Body of pancreas (tissue), 4 donors: Measurements from ENCODE around the gene NBAS. TPM values are rescaled to one million over a fixed set of nuclear protein-coding genes. Genes with fewer than 3 reads are reported as not detected.

Experiments used
- ATAC-seq: fragments of 150-250 bp; one replicate; pipeline ENCODE4 v1.9.1; 2016
- DNase-seq, 4 donors: peaks; one replicate each; pipeline ENCODE4 v3.0.0-alpha.2; 2019
- H3K27ac ChIP-seq, 4 donors: fragments of 200-600 bp; sonication (generic); 1 replicate in 3 of 4; 2 replicates in 1 of 4; pipeline versions ENCODE4 v1.5.1 to v1.6.1; 2016 to 2019; ENCODE audit warnings: mild to moderate bottlenecking in 1 of 4, mixed read lengths in 1 of 4, moderate library complexity in 1 of 4
- H3K27me3 ChIP-seq, 2 donors: fragments of 200-600 bp; sonication (generic); one replicate each; pipeline ENCODE4 v1.6.0; 2016; ENCODE audit warnings: mild to moderate bottlenecking in 1 of 2
- H3K36me3 ChIP-seq, 2 donors: fragments of 200-600 bp; sonication (generic); replicated peaks in 1 of 2; 2 replicates each; pipeline ENCODE4 v1.5.1; 2016; ENCODE audit warnings: low read depth in 2 of 2; ENCODE audit not compliant: insufficient read depth in 1 of 2
- H3K4me1 ChIP-seq: fragments of 200-600 bp; sonication (generic); one replicate; pipeline ENCODE4 v1.6.0; 2016
- H3K4me3 ChIP-seq, 2 donors: fragments of 200-600 bp; sonication (generic); 1 replicate in 1 of 2; 2 replicates in 1 of 2; pipeline ENCODE4 v1.5.1; 2016 to 2019
- H3K9me3 ChIP-seq, 3 donors: fragments of 200-600 bp; sonication (generic); 1 replicate in 2 of 3; 2 replicates in 1 of 3; pipeline ENCODE4 v1.5.1; 2016
- POLR2A ChIP-seq, 3 donors: fragments of 450-650 bp; IDR thresholded peaks; one replicate each; pipeline ENCODE4 v1.6.1; 2016; ENCODE audit warnings: antibody characterized with exemption in 3 of 3, mild to moderate bottlenecking in 2 of 3
- WGBS, 2 donors: methylation state at CpG; one replicate each; pipeline ENCODE4 v1.1.5; 2017; 5-methylcytosine and 5-hydroxymethylcytosine counted together
- intact Hi-C: fragments of 100-400 bp; cut with DNase I; formaldehyde crosslinking; loops from one replicate; pipeline ENCODE4 v1.15.1; 2023
- total RNA-seq, 2 donors: library from RNA; depleted of rRNA; stranded (reverse); fragments of >200 nt; gene quantifications; one replicate each; pipeline ENCODE4 v1.1.0, GENCODE V29; 2016
- TF ChIP-seq, protein P1 (sequence below), 7 experiments: fragments of 450-650 bp in 4 of 7; fragments of 200-600 bp in 3 of 7; sonication (generic) in 3 of 7; IDR thresholded peaks; one replicate each; pipeline ENCODE4 v1.5.1; 2016 to 2019; ENCODE audit warnings: antibody characterized with exemption in 7 of 7

Gene NBAS
- total RNA-seq, 2 donors from 2014 or later = 34.0 to 35.9 TPM

DNA sequence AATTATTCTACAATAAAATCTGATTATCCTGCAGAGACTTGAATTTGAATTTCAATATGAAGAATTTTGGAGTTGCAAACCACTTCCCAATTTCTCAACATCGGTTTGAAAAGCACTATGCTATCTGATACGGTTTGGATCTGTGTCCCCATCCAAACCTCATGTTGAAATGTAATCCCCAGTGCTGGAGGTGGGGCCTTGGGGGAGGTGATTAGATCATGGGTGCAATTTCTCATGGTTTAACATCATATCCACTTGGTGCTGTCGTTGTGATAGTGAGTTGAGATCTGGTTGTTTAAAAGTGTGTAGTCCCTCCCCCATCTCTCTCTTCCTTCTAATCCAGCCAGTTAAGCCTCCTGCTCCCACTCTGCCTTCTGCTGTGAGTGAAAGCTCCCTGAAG, 205.7 kb downstream of the NBAS start:
- H3K27me3 ChIP-seq = no peaks in the 10 kb centered on the region
- intact Hi-C loops = no loop called here
- no peak overlapping the region for H3K4me3 ChIP-seq
- no peaks in the 10 kb centered on the region for H3K9me3 ChIP-seq
- no peak overlapping the region for H3K27ac ChIP-seq
- WGBS, 2 donors = 89 to 90% methylated on average over 3 of the region's 3 CpGs
- H3K36me3 ChIP-seq = peaks cover 0 to 1% of the 10 kb centered on the region in 2 donors
- ATAC-seq (no peak), DNase-seq (no peak)
- H3K4me1 ChIP-seq = no peaks in the 10 kb centered on the region
- no peak for TF ChIP-seq POLR2A (IDR thresholded peaks at IDR 0.05)
- TF ChIP-seq, protein P1, sequence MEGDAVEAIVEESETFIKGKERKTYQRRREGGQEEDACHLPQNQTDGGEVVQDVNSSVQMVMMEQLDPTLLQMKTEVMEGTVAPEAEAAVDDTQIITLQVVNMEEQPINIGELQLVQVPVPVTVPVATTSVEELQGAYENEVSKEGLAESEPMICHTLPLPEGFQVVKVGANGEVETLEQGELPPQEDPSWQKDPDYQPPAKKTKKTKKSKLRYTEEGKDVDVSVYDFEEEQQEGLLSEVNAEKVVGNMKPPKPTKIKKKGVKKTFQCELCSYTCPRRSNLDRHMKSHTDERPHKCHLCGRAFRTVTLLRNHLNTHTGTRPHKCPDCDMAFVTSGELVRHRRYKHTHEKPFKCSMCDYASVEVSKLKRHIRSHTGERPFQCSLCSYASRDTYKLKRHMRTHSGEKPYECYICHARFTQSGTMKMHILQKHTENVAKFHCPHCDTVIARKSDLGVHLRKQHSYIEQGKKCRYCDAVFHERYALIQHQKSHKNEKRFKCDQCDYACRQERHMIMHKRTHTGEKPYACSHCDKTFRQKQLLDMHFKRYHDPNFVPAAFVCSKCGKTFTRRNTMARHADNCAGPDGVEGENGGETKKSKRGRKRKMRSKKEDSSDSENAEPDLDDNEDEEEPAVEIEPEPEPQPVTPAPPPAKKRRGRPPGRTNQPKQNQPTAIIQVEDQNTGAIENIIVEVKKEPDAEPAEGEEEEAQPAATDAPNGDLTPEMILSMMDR (IDR thresholded peaks at IDR 0.05) = no peak

DNA sequence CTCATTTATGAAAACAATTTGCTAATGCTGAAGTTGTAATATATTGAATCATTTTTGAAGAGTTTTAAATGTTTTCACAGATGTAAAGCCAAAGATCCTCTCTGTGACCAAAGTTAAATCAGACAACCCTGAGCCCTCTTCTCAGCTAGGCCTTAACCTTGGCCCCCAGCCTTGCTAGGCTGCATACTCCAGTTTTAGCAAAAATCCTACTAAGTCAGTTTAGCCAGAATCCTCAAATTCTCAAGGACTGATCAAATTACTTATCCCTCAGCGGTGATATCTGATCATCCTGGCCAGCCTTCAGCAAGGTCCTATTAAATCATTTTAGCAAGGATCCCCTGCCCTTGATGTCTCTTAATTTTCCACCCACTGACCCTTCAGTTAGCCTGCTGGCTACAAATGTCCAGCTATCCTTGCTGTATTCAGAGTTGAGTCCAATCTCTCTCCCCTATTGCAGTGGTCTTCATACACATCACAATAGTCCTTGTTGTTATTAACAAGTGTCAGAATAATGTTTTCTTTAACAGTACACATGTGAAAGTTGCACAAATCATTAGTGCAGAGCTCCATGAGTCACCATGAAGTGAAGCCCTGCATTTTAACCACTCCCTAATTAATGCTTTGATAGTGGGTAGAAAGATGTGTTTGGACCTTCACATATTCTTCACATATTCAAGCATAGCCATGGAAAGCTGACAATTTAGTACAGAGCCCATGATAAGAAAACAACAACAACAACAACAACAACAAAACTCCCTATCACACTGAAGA, 206.4 kb downstream of the NBAS start:
- Histone ChIP-seq H3K36me3 (peaks cover 0 to 1% of the 10 kb centered on the region in 2 donors), H3K4me1 (no peaks in the 10 kb centered on the region), H3K27ac (no peak overlapping the region), H3K27me3 (no peaks in the 10 kb centered on the region), H3K4me3 (no peak overlapping the region), H3K9me3 (no peaks in the 10 kb centered on the region)
- WGBS, 2 donors = 86 to 100% methylated on average over 1 of the region's 1 CpG
- ATAC-seq (no peak), DNase-seq (no peak)
- TF ChIP-seq, protein P1 (IDR thresholded peaks at IDR 0.05) = no peak
- no peak for TF ChIP-seq POLR2A (IDR thresholded peaks at IDR 0.05)
- intact Hi-C loops = no loop called here

DNA sequence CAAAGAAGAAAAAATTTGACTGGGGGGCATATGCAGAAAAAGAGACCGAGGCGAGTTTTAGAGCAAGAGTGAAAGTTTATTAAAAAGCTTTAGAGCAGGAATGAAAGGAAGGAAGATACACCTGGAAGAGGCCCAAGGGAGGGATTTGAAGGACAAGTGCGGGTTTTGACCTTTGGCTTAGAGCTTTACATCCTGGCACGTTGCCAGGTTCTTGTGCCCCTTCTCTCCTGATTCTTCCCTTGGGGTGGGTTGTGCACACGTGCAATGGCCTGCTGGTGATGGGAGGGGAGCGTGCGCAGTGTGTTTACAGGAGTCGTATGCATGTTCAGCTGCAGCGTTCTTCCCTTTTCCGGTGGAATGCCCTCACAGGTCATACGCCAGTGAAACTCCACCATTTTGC, 208.8 kb downstream of the NBAS start:
- peaks cover 0 to 1% of the 10 kb centered on the region in 2 donors for H3K36me3 ChIP-seq
- ATAC-seq = no peak
- H3K27me3 ChIP-seq = no peaks in the 10 kb centered on the region
- DNase-seq = no peak
- H3K4me1 ChIP-seq = no peaks in the 10 kb centered on the region
- 90 to 92% methylated on average over 11 of the region's 11 CpGs for WGBS, 2 donors
- H3K27ac ChIP-seq = no peak overlapping the region
- no peak overlapping the region for H3K4me3 ChIP-seq
- H3K9me3 ChIP-seq = no peaks in the 10 kb centered on the region
- intact Hi-C loops = no loop called here
- TF ChIP-seq, protein P1 (IDR thresholded peaks at IDR 0.05) = no peak
- TF ChIP-seq POLR2A (IDR thresholded peaks at IDR 0.05) = no peak

DNA sequence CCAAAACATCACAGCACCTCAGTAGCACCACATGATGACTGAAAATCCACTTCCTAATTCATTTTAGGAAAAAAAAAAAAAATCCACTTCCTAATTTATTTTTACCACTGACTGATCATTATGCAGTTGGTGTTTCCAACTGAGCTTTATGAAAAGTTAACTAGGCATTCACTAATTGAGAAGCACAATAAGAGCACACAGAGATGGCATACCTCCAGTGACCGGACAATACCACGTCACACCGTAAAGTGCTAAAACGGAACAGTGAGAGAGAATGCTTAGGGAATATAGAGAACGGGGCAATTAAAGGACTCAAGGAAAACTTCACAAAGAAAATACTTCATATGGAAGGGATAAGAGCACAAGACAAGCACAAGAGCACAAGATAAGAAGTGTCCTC, 212.5 kb downstream of the NBAS start:
- Histone ChIP-seq H3K27ac (no peak overlapping the region), H3K9me3 (no peaks in the 10 kb centered on the region), H3K36me3 (peaks cover 0 to 1% of the 10 kb centered on the region in 2 donors), H3K4me3 (no peak overlapping the region), H3K27me3 (no peaks in the 10 kb centered on the region), H3K4me1 (no peaks in the 10 kb centered on the region)
- DNase-seq (no peak), ATAC-seq (no peak)
- WGBS, 2 donors = 90 to 97% methylated on average over 5 of the region's 5 CpGs
- intact Hi-C loops = no loop called here
- TF ChIP-seq POLR2A (IDR thresholded peaks at IDR 0.05) = no peak
- TF ChIP-seq, protein P1 (IDR thresholded peaks at IDR 0.05) = no peak

DNA sequence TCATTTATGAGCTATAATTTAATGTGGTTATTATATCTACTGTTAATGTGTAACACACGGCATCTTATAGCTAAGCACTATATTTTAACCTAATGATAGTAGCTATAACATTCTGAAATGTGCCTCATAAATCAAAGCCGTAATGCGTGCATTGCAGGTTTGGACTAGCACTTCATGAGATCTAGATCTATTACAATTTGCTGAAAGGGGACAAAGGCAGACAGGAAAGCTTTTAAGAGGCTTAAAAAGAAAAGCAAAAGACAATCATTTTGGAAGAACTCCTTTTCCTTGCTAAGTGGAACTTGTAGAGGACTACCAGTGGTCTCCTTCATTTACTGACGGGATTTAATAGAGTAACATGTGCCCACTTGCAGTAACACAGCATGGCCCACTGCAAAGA, 213.1 kb downstream of the NBAS start:
- Histone ChIP-seq H3K9me3 (no peaks in the 10 kb centered on the region), H3K4me1 (no peaks in the 10 kb centered on the region), H3K4me3 (no peak overlapping the region), H3K27ac (no peak overlapping the region), H3K27me3 (no peaks in the 10 kb centered on the region), H3K36me3 (peaks cover 0 to 1% of the 10 kb centered on the region in 2 donors)
- 93 to 97% methylated on average over 4 of the region's 4 CpGs for WGBS, 2 donors
- intact Hi-C loops = no loop called here
- DNase-seq (no peak), ATAC-seq (no peak)
- TF ChIP-seq, protein P1 (IDR thresholded peaks at IDR 0.05) = no peak
- TF ChIP-seq POLR2A (IDR thresholded peaks at IDR 0.05) = no peak
